ENCODE data around the gene KANK4.

Gene KANK4

DNA sequence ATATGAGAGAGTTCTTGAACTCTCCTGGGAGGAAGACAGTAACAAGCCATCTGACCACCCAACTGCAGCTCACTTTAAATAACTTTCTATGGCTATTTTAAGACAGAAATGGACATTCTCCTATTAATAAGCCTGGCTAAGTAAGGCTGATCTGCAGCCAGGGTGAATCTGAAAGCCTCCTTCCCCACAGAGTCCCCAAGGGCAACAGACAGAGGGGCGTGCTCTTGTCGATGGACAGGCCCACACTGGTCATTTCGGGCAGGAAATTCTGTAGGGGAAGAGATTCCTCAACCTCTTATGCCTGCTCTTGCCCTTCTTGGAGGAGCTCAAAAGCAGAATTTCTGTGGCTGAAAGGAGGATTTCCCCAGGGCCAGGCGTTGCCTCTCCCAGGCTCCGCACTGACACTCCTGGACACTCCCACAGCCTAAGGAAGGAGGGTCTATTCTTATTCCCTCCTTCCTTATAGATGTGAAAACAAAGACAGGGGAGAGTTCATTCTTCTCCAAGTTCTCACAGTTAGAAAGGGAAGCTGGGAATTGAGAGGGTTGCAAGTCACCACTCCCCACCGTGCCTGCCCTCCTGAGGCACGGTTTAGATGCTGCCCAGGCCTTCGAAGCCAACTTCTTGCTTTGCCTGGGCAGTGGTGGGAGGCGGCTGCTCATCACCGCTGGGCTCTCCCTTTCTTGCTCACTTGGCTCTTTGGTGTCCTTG, 17.9 kb upstream of the KANK4 start:
- no peak for DNase-seq (ENCODE audit: low read depth in 2 of 2)

DNA sequence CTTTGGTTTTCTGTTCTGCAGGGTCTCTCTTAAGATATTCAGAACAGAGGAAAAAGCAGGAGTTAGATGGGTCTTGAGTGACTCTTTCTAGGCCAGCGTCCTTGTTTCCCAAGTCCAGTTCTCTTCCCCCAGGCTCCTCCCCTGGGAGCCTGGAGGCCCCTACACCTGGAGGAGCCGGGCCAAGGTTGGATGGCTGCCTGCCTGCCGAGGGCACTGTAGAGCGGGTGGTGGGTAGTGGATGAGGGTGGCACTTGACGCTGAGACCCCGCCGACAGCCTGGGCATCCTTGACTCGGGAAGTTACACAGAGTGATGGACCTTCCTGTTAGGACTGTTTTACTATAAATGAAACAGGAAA, 17.4 kb upstream of the KANK4 start:
- DNase-seq (ENCODE audit: low read depth in 2 of 2): no peak

DNA sequence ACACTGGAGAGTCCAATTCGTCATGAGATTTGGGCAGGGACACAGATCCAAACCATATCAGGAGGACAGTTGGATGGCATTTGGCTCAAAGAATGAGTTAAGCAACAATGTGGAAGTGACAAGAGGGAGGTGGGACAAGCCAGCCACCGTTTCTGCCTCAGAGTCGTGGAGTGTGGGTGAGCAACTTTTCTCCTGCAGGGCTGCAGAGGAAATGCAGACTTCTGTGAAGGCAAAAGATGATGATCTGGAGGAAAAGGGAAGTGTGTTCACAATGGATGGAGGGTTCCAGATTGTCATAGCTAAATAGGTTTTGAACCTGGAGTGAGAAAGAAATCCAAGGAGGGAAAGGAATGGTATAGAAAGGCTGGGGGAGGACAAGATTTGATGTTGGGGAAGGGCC, 16.4 kb upstream of the KANK4 start:
- DNase-seq (ENCODE audit: low read depth in 2 of 2): no peak

DNA sequence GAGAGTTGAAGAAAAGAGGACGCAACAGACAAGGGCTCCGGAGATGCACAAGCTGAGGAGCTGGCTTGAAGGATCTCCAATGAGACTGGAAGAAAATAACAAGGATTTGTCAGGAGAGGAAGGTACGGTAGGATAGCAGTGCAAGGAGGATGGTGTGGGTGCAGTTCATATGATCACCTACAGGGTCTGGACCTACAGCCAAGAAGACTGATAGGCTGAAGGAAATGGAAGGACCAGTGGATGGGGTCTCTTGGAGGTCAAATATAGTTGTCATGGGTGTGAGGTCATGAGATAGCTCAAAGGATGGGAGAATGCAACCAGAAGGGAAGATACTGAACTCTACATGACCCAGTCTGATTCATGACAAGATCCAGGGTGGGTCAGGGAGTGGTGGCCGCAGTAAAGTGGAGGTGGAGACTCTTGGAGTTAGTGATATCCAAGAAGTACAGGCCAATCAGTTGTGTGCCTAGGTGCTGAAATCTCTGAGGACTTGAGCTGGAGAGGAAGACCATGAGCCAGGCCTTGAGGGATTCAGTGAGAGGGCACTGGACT, 15.3 kb upstream of the KANK4 start:
- no peak for DNase-seq (ENCODE audit: low read depth in 2 of 2)

DNA sequence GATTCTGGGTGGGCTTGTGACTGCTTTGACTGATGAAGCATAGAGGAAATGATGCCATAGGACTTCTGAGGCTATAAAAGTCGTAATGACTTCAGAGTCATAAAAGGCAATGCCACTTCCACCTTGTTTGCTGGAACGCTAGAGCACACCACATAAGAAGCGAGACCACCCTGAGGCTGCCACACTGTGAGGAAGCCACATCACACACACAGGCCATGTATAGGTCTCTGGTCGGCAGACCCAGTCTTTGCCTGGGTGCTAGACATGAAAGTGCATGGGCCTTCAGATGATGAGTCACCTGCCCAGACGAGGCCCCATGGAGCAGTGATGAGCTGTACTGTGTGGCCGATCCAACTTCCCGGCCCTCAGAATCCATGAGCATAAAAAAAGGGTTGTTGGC, 14.2 kb upstream of the KANK4 start:
- no peak for DNase-seq (ENCODE audit: low read depth in 2 of 2)

DNA sequence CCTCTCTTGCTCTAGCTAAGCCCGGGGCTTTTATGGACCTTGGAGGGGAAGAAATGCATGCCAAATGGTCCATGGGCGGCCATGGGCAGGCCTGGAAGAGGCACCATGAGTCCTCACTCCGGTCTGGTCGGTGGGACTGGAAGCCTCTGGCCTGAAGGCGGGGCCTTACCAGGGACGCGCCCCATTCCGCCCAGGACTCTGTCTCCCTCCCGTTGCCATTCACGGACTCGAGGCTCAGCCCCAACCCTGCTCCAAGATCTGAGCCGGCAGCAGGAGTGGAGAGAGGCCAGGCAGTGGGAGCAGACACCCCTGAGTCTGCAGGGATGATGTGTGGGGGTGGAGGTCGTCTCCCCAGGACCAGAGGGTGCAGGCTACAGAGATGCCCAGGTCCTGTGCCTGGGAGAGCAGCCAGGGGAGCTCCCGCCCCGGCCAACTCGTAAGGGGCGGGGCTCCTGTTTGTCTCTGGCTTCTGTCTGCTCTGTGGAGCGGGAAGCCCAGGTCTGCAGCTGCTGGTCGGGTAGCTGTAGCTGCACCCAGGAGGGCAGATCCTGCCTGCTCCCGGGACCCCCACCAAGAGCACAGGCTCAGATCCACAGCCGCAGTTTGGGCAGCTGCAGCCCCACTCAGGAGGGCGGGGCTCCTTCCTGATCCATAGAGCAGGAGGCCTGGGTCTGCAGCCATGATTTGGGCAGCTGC, 8.3 kb upstream of the KANK4 start:
- no peak for DNase-seq (ENCODE audit: low read depth in 2 of 2)

DNA sequence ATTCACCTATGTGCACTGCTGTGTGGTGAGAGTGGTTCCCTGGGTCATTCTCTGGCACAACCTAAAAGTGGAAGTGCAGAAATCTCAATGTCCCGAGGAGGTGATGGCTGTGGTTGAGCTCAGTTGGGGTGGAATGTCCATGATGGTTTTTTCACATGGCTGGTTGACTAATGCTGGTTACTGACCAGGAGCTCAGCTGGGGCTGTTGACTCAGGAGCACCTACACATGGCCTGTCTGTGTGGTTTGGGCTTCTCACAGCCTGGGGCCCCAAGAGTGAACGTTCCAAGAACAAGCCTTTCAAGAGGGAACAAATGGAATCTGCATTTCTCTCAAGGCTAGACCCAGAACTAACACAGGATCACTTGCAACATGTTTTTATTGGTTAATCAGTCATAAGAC, 6.4 kb upstream of the KANK4 start:
- no peak for DNase-seq (ENCODE audit: low read depth in 2 of 2)

DNA sequence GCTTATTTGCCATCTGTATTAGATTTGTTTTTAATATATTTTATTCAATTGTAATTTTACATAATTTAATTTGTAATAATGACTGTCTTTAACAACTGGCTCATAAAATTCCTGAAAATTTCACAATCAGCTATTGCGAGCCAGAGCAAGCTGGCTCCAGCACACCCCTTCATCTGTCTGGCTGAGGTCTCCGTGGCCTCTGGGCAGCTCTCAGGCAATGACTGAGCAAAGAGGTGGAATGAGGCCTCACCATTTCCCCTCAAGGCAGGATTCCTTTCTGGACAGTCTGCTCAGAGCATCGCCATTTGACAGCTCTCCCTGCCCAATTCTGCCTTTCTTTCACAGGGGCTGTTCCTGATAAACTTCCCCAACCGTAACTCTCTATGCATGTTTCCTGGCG, 5.8 kb upstream of the KANK4 start:
- no peak for DNase-seq (ENCODE audit: low read depth in 2 of 2)

DNA sequence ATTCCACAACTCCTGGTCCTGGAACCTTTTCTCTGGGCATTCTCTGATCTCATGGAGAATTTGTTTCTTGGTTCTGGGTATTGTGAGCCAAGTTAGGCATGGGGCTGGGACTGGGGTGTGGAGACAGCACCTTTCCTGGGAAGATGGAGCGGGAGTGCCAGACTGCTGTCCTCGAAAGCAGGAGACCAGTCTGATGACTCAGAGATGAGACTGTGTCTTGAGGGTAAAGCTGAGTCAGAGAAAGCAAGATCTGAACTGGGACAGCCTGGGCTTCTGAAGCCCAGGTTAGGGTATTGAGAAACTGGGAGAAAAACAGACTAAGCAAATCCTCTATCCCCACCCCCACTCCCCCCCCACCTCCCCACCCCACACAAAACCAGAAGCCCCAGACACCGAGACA, 2.2 kb upstream of the KANK4 start:
- no peak for DNase-seq (ENCODE audit: low read depth in 2 of 2)

DNA sequence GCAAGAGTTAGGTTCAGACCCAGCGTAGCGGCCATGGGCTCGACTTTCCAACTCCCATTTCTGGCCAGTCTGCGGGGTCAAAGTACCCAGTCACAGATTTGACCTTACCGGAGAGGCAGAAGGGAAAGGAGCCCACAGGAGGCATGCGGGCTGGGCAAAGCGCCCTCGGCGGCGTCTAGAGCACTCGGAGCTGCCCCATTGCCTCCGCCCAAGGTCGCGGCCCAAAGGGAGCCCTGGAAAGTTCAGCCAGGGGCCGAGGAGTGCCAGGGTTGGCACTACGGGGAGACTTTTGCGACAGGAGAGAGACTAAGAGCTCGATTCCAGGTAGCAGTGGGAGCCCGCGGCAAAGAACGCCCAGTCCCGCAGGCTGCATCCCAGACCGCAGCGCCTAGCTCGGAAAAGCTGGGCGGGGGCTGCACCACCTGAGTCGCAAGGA, 896 bp downstream of the KANK4 start:
- no peak for DNase-seq (ENCODE audit: low read depth in 2 of 2)

DNA sequence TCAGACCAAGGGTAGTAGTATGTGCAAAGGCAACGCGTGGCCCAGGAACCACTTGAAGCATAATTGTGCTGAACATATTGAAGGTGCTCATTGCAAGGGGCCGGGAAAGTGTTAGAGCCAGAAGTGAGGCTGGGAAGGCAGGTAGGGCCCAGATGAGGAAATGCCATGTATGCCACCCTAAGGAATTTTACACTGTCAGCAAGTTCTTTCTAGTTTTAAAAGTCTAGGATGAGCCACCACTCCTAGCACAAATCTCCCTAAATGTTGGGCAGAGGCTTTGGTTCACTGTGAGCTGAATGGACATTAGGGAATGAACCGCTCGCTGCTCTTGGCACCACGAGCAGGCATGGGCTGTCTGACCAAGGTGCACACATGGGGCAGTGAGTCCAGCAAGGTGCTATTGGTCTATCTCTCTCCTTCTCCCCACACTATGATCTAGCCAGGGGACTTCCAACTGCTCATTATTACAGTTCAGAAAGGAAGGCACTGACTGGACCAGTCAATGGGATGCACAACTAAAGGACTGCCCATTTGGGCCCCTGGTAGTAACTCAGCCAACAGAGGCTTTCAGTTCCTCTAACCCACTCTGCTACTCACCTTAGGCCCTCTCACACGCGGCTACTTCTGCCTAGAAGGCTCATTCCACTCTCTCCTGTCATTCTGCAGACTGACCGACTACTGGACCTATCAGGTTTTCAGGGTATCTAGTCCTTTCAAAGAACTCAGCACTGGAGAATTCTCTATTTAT, 2.0 kb downstream of the KANK4 start:
- no peak for DNase-seq (ENCODE audit: low read depth in 2 of 2)

DNA sequence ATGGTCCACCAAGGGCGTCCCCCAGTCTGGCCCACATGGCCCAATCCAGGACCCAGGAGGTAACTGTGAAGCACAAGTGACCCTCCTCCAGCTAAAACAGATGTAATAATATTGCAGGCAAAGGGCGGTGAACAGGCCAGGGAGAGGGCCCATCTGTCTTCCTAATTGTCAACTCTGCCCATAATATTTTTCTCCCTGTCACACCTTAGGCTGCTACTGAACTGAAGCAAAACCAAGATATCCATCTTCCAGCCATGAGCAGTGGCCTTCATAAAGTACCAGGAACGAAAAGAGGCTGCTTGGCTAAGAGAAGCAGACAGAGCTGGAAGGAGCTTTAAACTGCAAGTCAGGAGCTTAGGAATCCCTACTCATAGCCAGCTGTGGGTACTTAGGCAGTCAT, 3.1 kb downstream of the KANK4 start:
- DNase-seq (ENCODE audit: low read depth in 2 of 2): no peak

DNA sequence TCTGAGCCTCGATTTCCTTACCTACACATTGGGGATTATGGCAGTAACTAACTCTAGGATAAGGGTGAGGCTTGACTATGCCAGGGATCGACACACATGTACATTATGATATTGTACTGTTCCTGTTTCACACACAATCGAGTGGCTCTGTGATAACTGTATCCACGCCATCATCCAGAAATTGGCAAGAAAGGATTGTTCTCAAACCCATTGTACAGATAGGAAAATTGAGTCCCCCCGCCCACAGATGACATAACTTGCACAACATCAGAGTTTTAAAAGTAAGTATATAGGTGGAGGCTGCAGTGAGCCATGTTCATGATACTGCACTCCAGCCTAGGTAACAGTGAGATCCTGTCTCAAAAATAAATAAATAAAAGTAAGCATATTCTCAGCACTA, 3.8 kb downstream of the KANK4 start:
- no peak for DNase-seq (ENCODE audit: low read depth in 2 of 2)

DNA sequence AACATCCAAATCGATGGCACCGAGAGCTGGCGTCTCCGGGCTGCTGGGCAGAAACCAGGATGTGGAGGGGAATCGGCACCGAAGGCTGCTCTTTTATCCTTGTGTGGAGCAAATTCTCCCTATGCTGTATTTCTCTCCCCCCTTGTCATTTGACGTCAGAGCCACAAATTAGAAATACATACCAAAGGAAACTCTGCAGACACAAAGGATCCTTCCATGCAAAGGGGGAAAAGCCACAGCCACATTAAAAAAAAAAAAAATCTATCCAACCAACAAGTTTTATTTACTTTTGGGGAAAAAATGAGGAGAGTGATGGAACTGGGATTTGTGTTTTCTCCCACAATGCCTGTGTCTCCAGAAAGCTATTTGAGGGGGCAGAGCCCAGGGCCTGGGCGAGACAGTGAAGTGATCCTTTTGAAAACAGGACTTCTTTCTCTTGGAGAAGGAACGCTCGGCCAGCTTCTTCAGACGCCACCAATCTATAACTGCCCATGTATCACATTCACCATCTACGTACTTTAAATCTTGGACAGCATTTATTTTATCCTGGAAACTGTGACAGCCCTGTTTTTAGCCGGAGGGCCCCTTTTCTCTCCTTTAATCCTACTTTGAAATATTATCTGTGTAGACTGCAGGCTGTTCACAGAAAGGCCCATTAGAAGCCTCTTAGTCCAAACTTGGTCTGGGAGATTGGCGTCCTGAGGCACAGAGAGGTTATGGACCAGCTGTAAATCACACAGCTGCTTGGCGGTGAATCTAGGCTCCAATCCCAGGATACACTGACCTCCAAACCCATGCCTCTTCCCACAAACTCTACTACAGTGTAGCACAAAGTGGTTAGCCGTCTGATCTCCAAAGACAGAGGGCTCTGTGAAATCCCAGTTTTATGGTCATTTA, 4.5 kb downstream of the KANK4 start:
- no peak for DNase-seq (ENCODE audit: low read depth in 2 of 2)

DNA sequence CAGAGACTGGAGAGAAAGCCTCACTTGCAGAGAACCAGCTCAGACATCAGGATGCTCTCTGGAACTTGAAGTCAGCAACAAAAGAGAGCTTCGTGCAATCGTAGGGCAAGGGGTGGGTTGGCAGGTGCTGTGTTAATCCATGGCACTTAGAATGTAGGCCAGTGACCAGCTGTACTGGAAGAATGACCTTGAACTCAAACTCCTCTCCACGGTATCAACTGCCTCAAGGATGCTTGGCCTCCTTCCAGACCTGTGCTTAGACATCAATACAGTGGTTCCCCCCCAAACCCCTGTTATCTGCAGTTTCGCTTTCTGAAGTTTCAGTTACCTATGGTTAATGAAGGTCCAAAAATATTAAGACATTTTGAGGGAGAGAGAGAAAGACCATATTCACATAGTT, 6.5 kb downstream of the KANK4 start:
- DNase-seq (ENCODE audit: low read depth in 2 of 2): no peak

DNA sequence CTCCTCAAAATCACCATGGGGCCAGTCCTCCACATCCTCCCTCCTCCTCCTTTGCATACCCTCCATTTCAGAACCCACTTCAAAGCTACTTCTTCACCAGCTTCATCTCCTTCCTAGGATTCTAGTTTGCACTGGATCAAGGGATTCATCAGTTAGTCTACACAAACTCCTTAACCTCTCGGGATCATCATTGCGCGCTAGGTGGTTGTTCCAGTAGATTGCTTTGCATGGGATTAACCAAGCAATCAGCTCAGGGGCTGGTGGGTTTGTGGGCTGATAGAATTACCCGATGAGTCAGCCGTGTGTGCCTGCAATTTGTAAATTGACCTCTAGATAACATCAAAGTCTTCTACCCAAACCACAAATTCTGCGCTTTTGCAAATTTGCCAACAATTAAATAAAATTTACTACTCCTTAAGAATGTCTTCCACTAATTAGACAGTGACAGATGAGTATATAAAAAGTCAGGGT, 7.7 kb downstream of the KANK4 start:
- no peak for DNase-seq (ENCODE audit: low read depth in 2 of 2)

DNA sequence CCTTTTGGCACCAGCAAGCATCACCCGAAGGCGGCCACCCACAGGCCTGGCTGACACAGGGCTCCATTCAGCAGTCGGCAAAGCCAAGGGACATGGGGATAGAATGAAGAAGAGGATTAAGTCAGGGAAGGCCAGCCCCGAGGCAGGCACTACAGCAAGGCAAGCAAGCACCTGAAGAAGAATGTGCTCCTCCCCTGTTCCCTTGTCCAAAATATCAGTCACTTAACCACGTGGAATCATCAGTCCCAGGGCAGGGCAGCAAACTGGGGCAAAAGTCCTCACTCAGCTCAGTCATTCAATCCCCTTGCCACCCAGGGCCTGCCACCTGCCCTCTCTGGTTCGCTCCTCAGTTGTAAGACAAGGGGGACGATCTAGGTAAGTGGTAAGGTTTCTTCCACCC, 9.3 kb downstream of the KANK4 start:
- no peak for DNase-seq (ENCODE audit: low read depth in 2 of 2)

DNA sequence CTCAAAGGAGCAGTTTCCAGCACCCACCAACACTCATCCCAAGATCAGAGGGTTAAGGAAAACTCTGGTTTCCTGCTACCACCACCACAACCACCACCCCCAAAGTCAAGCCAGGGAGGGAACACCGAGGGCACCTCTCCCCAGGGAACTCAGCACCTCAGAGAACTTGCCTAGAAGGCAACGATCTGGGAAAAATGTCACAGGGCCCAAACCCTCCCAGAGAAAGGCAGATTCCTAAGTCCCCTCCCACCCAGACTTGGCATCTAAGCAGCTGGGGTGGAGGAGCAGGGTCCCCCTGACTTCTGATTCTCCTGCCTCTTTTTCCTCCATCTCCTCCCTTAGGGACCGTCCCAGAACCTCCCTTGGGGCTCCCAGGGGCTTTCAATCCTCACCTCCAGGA, 10.6 kb downstream of the KANK4 start:
- no peak for DNase-seq (ENCODE audit: low read depth in 2 of 2)

DNA sequence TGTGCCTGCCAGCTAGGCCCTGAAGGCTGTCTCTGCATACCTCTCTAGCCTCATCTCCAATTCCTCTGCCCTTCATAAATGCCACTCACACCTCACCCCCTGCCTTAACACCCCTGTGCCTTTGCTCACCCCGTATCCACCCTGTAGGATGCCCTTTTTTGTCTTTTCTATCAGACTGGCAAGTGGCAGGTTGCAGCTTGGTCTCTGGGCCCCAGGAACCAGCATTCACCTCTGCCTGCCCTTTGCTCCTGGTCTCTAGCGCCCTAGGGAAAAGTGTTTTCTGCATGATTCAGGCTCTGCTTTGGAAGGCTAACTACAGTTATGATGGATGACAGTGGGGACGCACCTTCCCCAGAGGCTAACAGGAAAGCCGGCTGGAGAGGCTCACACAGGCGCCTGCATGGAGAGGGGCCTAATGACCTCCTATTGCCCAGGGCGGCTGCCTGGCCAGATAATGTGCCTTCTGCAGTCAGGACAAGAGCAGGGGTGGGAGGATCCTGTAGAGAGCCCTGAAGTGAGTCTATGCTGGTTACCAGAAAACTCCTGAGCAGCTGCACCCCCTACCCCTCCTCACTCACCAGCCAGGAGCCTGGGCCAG, 11.2 kb downstream of the KANK4 start:
- DNase-seq (ENCODE audit: low read depth in 2 of 2): no peak

DNA sequence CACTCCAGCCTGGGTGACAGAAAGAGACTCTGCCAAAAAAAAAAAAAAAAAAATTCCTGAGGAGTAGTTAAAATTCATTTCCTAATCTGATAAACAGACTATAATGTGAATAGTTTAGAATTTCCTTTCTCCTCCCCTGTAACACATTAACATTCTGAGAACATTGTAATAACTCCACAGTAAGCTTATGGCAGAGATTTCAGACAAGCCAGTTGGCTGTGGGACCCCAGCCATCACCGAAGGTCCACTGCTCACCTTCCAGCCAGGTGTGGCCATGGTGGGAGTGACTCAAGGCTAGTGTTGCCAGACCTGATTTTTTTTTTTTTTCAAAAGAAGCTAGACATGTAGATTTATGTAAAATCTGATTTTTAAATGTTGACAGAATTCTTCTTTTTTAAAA, 11.8 kb downstream of the KANK4 start:
- DNase-seq (ENCODE audit: low read depth in 2 of 2): no peak

DNA sequence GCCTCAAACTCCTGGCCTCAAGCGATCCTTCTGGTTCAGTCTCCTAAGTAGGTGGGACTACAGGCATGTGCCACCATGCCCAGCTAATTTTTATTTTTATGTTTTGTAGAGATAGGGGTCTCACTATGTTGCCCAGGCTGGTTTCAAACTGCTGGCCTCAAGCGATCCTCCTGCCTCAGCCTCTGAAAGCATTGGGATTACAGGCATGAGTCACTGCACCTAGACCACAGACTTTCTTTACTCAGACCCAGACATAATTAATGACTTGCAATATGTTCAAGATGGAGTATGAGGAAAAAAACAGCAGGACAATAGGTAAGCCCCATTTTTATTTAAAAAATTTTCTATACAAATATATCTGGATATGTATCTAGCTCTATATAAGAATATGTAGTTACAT, 13.2 kb downstream of the KANK4 start:
- no peak for DNase-seq (ENCODE audit: low read depth in 2 of 2)

All from stimulated activated CD8-positive, alpha-beta memory T cell treated with anti-CD3 and anti-CD28 coated beads, Interleukin-2, amount 100 ng/mL, for 1 hour (primary cell).